ENCODE data around the gene RNF123. TPM values are rescaled to one million over a fixed set of nuclear protein-coding genes. Genes with fewer than 3 reads are reported as not detected.

The RNF123 gene
- total and polyA plus RNA-seq, 2 experiments from 2014 or later, result 27.7 to 39.1 TPM

DNA sequence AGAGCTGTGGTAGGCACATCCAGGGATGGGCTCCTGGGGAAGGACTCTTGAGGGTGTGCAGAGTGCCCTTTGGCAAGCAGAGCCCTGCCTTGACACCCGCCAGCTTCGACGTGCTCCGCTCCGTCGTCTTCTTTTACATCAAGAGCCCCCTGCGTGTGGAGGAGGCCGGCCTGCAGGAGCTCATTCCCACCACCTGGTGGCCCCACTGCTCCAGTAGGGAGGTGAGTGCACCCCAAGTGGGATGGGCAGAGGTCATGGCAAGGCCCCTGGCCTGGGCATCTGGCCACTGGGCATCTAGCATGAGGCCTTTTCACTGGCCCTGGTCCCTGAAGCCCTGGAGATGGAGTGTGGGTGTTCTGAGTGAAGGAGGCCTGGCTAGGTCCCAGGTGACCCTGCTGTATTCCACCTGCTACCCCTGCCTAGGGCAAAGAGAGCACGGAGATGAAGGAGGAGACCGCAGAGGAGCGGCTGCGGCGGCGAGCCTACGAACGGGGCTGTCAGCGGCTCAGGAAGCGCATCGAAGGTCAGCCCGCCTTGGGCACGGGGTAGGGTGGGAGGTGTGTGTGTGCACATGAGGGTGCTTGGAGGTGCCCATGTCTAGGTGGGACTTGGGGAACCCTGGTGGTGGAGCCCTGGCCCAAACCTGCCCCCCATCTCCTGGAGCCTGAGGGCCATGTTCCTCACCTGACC lies 12.2 kb downstream of the RNF123 start:
- Histone ChIP-seq H2AFZ (no peak overlapping the region), H3K27me3 (no peaks in the 10 kb centered on the region), H3K79me2 (no peaks in the 10 kb centered on the region), H3K9me3 (ENCODE audit: low read depth) (no peaks in the 10 kb centered on the region), H3K4me2 (no peak overlapping the region), H4K20me1 (ENCODE audit: insufficient read depth, poor library complexity, severe bottlenecking) (no peaks in the 10 kb centered on the region), H3K4me1 (ENCODE audit: insufficient read depth) (no peaks in the 10 kb centered on the region), H3K36me3 (replicated peaks; ENCODE audit: insufficient read depth, low read depth) (no peaks in the 10 kb centered on the region), H3K27ac (no peak overlapping the region), H3K4me3 (no peak overlapping the region), H3K9me2 (replicated peaks; ENCODE audit: insufficient read depth) (no peaks in the 10 kb centered on the region)
- DNase-seq (ENCODE audit: low spot score), result no peak
- WGBS (ENCODE audit: low lambda C conversion rate, missing lambda C conversion rate), result 93% methylated on average over 21 of the region's 21 CpGs
- TF ChIP-seq, protein P1, sequence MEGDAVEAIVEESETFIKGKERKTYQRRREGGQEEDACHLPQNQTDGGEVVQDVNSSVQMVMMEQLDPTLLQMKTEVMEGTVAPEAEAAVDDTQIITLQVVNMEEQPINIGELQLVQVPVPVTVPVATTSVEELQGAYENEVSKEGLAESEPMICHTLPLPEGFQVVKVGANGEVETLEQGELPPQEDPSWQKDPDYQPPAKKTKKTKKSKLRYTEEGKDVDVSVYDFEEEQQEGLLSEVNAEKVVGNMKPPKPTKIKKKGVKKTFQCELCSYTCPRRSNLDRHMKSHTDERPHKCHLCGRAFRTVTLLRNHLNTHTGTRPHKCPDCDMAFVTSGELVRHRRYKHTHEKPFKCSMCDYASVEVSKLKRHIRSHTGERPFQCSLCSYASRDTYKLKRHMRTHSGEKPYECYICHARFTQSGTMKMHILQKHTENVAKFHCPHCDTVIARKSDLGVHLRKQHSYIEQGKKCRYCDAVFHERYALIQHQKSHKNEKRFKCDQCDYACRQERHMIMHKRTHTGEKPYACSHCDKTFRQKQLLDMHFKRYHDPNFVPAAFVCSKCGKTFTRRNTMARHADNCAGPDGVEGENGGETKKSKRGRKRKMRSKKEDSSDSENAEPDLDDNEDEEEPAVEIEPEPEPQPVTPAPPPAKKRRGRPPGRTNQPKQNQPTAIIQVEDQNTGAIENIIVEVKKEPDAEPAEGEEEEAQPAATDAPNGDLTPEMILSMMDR (IDR thresholded peaks at IDR 0.05; ENCODE audit: poor library complexity), result peak; percentile 39
- TF ChIP-seq EZH2 (IDR thresholded peaks at IDR 0.05; ENCODE audit: borderline replicate concordance) (no peak), EZH2phosphoT487 (IDR thresholded peaks at IDR 0.05; ENCODE audit: low read depth, severe bottlenecking, unreplicated experiment) (no peak)

DNA sequence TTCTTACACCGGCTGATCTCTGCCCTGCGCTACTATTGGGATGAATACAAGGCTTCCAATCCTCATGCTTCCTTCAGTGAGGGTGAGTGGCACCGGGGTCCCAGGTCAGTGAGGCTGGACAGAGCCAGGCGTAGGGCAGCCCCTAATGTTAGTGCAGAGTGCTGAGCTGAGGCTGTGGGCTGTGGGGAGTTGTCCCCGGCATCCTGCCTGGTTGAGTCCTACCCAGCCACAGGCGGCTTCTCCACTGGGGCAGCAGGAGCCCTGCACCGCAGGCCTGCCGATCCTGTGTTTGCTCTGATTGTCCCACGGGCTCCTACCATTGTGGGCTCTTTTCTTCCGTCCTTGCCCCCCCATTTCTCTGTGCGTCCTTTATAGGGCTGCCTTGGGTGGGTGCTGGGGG lies 13.3 kb downstream of the RNF123 start:
- no peak overlapping the region for H3K27ac ChIP-seq
- DNase-seq (ENCODE audit: low spot score), result no peak
- H3K79me2 ChIP-seq, result no peaks in the 10 kb centered on the region
- H2AFZ ChIP-seq, result no peak overlapping the region
- H3K9me3 ChIP-seq (ENCODE audit: low read depth), result no peaks in the 10 kb centered on the region
- H3K9me2 ChIP-seq (replicated peaks; ENCODE audit: insufficient read depth), result no peaks in the 10 kb centered on the region
- H3K27me3 ChIP-seq, result no peaks in the 10 kb centered on the region
- no peaks in the 10 kb centered on the region for H3K4me1 ChIP-seq (ENCODE audit: insufficient read depth)
- H3K4me2 ChIP-seq, result no peak overlapping the region
- WGBS (ENCODE audit: low lambda C conversion rate, missing lambda C conversion rate), result 98% methylated on average over 11 of the region's 11 CpGs
- H4K20me1 ChIP-seq (ENCODE audit: insufficient read depth, poor library complexity, severe bottlenecking), result no peaks in the 10 kb centered on the region
- no peak overlapping the region for H3K4me3 ChIP-seq
- H3K36me3 ChIP-seq (replicated peaks; ENCODE audit: insufficient read depth, low read depth), result no peaks in the 10 kb centered on the region
- TF ChIP-seq EZH2 (IDR thresholded peaks at IDR 0.05; ENCODE audit: borderline replicate concordance) (no peak), EZH2phosphoT487 (IDR thresholded peaks at IDR 0.05; ENCODE audit: low read depth, severe bottlenecking, unreplicated experiment) (no peak)
- TF ChIP-seq, protein P1 (IDR thresholded peaks at IDR 0.05; ENCODE audit: poor library complexity), result no peak

- Histone ChIP-seq H3K27ac (no peak overlapping the region), H2AFZ (no peak overlapping the region), H3K4me1 (ENCODE audit: insufficient read depth) (no peaks in the 10 kb centered on the region), H3K4me2 (no peak overlapping the region), H3K79me2 (no peaks in the 10 kb centered on the region), H3K4me3 (no peak overlapping the region), H4K20me1 (ENCODE audit: insufficient read depth, poor library complexity, severe bottlenecking) (no peaks in the 10 kb centered on the region), H3K9me3 (ENCODE audit: low read depth) (no peaks in the 10 kb centered on the region), H3K27me3 (no peaks in the 10 kb centered on the region), H3K36me3 (replicated peaks; ENCODE audit: insufficient read depth, low read depth) (no peaks in the 10 kb centered on the region), H3K9me2 (replicated peaks; ENCODE audit: insufficient read depth) (no peaks in the 10 kb centered on the region)
- TF ChIP-seq EZH2phosphoT487 (IDR thresholded peaks at IDR 0.05; ENCODE audit: low read depth, severe bottlenecking, unreplicated experiment) (no peak), EZH2 (IDR thresholded peaks at IDR 0.05; ENCODE audit: borderline replicate concordance) (no peak)
- TF ChIP-seq, protein P1 (IDR thresholded peaks at IDR 0.05; ENCODE audit: poor library complexity), result peak; percentile 67
- 73% methylated on average over 14 of the region's 14 CpGs for WGBS (ENCODE audit: low lambda C conversion rate, missing lambda C conversion rate)
- DNase-seq (ENCODE audit: low spot score), result peak; percentile 74
Measured at GRCh38 chr3:49703443-49703927, 14.1 kb downstream of the RNF123 start.
